GM21367 (cell line): ENCODE data around the gene CD82.

Source experiments
- ATAC-seq: cut with Tn5 transposase; IDR thresholded peaks from one replicate; pipeline ENCODE4 v1.9.1; 2021; ENCODE audit not compliant: unreplicated experiment

CD82 gene

GRCh38 chr11:44597358-44598012 is 32.0 kb downstream of the CD82 start:
- peak; percentile 1 for ATAC-seq

GRCh38 chr11:44598831-44599230 is 33.4 kb downstream of the CD82 start:
- no peak for ATAC-seq

GRCh38 chr11:44600261-44600660 is 34.8 kb downstream of the CD82 start:
- no peak for ATAC-seq

- ATAC-seq = peak; percentile 41
These were observed 35.4 kb downstream of the CD82 start for GRCh38 chr11:44600839-44601383.

- peak; percentile 26 for ATAC-seq
These were observed 36.3 kb downstream of the CD82 start for GRCh38 chr11:44601471-44602370.

- no peak for ATAC-seq
These were observed 37.4 kb downstream of the CD82 start for GRCh38 chr11:44602891-44603310.

GRCh38 chr11:44604171-44604581 is 38.7 kb downstream of the CD82 start:
- ATAC-seq = no peak

GRCh38 chr11:44605068-44605708 is 39.7 kb downstream of the CD82 start:
- ATAC-seq = no peak

- ATAC-seq = no peak
These were observed 40.5 kb downstream of the CD82 start for GRCh38 chr11:44605965-44606364.

GRCh38 chr11:44606472-44606871 is 41.0 kb downstream of the CD82 start:
- no peak for ATAC-seq

- ATAC-seq = no peak
These were observed 42.0 kb downstream of the CD82 start for GRCh38 chr11:44607319-44607962.

- no peak for ATAC-seq
These were observed 42.5 kb downstream of the CD82 start for GRCh38 chr11:44607987-44608386.

GRCh38 chr11:44608651-44608990 is 43.2 kb downstream of the CD82 start:
- ATAC-seq = no peak

- peak; percentile 42 for ATAC-seq
These were observed 43.7 kb downstream of the CD82 start for GRCh38 chr11:44608991-44609782.

GRCh38 chr11:44609783-44610155 is 44.3 kb downstream of the CD82 start:
- ATAC-seq = no peak

- ATAC-seq = no peak
These were observed 44.9 kb downstream of the CD82 start for GRCh38 chr11:44610186-44610955.

GRCh38 chr11:44611088-44611487 is 45.6 kb downstream of the CD82 start:
- no peak for ATAC-seq

GRCh38 chr11:44611687-44612434 is 46.4 kb downstream of the CD82 start:
- ATAC-seq = peak; percentile 27

- no peak for ATAC-seq
These were observed 47.7 kb downstream of the CD82 start for GRCh38 chr11:44613153-44613552.
